ACHN (cell line): ENCODE measurements around the gene IL19.
A peak's percentile ranks its signal among the peaks of the same experiment; 100 is the strongest.

Experiments
- DNase-seq: peaks from one replicate; pipeline ENCODE4 v3.0.0-alpha.2; 2015
- in situ Hi-C: cut with HindIII; loops from 2 replicates; pipeline ENCODE4 v1.10.0; 2017; ENCODE audit warnings: low sequenced_read_pairs, low pct_ligation_motif_present, low pct_unique_long_range_greater_than_20kb

Gene IL19

GRCh38 chr1:206792939-206793607, 22.5 kb downstream of the IL19 start:
- in situ Hi-C loops, result no loop called here
- DNase-seq, result no peak

DNA sequence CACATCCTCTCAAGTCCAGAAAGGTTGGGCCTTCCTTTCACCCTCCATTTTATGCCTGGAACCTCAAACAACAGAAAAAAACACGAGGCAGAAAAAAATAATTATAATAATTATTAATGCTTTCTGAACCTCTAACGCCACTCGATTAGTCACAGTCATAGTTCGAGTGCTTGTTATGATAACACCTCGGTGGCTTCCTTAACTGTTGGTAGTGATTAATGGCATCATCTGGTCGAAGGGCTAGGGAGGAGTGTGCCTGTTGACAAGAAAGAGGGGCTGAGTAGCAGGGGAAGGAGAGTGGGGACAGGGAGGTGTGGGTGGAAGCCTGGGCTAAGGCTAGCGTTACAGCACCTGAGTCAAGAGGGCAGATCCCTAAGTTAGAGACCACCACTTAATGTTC, 23.0 kb downstream of the IL19 start:
- no peak for DNase-seq
- in situ Hi-C loops, result no loop called here

- DNase-seq, result no peak
- in situ Hi-C loops, result no loop called here
Observed at GRCh38 chr1:206794294-206794908, 23.8 kb downstream of the IL19 start.

GRCh38 chr1:206796116-206796515, 25.5 kb downstream of the IL19 start:
- in situ Hi-C loops, result no loop called here

GRCh38 chr1:206796981-206797402, 26.4 kb downstream of the IL19 start:
- in situ Hi-C loops, result no loop called here
- no peak for DNase-seq

More at GRCh38 chr1:206796116-206796515, 25.5 kb downstream of the IL19 start:
- no peak for DNase-seq

DNA sequence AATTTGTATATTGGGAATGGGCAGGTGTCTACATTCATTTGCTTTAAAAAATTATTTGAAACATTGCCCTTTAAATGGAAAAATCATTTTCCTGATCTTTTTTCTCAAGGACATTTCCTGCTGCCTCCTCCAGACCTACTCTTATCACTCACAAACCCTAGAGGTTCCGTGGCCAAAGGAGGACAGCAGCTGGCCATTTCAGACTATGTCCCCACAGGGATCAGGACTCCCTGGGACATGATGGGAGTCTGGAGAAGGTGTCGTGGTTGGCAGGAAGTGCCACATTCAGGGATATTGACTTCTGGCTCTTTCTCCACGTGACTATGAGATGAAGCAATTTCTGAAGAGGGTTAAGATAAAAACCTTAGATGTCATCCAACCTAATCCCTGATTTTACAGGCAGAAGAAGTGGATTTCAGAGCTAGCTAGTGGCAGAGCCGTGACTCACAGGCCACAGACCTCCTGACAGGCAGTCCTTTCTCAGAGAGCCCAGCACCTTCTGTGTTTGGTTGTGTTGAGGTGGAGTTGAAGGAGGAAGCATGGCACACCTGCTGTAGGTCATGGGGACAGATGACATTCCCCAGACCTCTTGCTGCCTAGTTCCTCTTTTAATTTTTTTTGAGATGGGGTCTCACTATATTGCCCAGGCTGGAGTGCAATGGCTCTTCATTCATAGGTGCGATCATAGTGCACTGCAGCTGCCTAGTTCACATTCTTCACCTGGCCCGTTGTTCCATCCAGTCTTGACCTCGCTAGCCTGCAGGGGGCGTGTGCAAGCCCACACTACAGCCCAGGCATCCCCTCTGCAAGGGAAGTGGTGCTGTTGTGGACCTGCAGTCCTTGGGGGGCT, 27.2 kb downstream of the IL19 start:
- in situ Hi-C loops, result no loop called here
- peak; percentile 21 for DNase-seq

- in situ Hi-C loops, result no loop called here
- no peak for DNase-seq
Observed at GRCh38 chr1:206798384-206798996, 27.9 kb downstream of the IL19 start.

DNA sequence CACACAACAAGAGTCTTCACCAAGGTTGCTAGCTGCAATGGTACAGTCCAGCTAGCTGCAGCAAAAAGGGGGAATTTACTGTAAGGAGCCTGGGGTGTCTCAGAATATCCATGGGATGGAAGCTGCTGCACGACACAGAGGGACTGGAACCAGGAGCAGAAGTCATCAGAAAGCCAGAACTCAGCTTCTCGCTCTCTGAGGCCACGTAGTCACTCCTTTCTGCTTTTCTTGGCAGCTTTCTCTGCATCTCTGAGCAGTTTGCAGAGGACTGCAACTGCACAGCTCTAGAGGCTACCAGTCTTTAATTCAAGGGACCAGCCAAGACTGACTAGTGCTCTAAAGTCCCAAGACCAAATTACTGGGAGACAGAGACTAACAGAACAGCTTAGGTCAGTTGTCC, 28.7 kb downstream of the IL19 start:
- in situ Hi-C loops, result no loop called here

DNA sequence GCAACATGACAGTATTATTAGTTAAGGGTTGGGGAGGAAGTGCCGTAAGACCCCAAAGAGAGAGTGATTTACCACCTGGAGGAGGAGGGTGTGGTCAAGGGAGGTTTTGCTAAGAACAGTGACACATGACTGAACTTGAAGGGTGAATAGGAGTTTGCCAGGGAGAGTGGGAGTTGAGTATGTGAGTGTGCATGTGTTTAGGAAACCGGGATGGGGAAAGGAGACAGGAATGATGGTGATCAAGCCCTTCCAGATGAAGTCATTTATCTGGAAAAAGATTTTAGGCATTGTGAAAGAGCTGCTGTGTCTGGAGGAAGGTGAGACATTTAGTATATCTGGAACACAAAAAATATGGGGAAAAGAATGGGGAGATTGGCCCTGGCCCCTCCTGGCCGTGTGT, 29.8 kb downstream of the IL19 start:
- DNase-seq, result no peak
- in situ Hi-C loops, result no loop called here

More for the DNA sequence above, 28.7 kb downstream of the IL19 start:
- DNase-seq, result no peak

GRCh38 chr1:206800891-206801290, 30.3 kb downstream of the IL19 start:
- in situ Hi-C loops, result no loop called here
- no peak for DNase-seq

DNA sequence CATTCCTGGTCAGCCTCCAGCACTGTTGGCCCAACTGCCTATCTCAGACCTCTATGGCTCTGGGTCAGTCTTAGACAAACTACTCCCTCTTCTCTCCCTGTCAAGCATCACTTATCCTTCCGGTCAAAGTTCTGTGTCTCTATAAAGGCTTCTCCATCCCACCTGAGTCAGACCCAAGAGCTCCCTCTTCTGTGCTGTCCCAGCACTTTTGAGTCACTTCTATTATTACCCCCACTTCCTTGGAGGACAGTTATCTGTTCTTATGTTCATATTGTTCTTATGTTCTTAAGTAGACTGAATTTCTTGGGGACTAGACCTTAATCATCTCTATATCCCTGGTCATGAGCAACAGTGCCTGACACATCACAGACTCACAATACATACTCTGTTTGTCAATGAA, 30.9 kb downstream of the IL19 start:
- in situ Hi-C loops, result no loop called here
- no peak for DNase-seq

GRCh38 chr1:206802401-206802800, 31.8 kb downstream of the IL19 start:
- in situ Hi-C loops, result no loop called here
- DNase-seq, result no peak

DNA sequence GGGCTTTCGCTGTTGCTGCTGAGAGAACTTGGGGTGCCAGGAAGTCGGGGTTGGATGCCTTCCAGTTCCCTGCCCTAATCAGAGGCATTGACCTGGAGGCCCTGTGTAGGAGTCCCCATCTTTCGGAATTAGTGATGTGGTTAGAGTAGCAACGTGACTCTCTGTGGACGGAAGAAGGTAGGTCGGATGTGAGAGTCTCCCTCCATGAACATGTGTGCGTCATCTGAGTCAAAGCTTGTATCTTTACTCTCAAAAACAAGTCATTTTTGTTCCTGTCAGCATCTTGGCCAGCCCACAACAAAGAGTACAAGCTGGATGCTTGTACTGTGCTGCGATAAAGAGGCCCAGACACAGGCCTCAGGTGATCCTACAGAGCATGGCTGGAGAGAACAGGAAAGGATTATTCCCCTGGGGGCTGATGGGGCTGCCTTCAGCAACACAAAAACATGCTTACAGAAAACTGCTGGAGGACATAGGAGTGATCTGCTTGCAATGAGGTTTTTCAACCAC, 32.7 kb downstream of the IL19 start:
- no peak for DNase-seq
- in situ Hi-C loops, result no loop called here

DNA sequence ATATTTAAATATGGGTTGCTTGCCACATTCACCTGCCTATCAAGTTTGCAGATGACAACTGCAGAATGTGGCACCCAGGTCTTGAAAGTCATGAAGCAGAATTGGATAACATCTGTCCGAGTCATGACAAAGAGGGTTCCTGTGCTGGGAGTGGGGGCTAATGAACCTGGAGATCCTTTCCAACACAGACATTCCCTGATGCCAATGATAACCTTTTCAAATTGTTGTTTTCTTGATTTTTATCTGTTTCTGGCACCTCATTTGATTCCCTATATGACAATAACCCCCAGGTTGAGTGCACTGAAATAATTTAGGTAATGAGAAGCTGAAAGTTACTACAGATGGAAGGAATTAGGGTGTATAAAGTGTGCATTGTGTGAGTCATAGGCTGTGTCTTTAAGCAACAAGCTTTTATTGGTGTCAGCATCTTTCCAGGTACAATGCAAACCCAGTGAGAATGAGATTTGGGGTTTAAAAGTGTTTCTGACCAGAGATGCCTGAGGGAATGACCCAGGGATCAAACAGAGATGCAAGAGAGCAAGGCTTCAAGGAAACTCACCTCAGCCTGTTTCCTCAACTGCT, 33.7 kb downstream of the IL19 start:
- no peak for DNase-seq
- in situ Hi-C loops, result no loop called here

GRCh38 chr1:206805357-206805756, 34.8 kb downstream of the IL19 start:
- in situ Hi-C loops, result no loop called here
- no peak for DNase-seq

DNA sequence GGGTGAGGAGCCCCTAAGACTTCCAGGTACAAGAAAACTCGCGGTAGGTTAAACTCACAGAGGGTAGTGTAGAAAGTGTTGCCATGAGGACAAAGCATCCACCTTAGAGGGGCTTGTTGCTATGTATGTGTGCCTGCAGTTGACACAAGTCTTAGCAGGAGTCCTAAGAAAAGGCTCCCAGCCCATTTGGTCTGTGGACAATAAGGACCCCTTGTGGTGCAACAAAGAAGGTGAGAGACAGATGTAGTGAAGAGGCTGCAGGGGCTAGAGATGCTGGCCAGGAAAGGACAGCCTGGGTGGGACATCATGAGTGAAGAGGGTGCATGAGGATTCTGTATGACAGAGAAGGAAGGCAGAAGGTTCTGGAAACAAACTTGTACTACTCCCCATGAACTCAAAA, 38.0 kb downstream of the IL19 start:
- DNase-seq, result peak; percentile 41
- in situ Hi-C loops, result no loop called here

DNA sequence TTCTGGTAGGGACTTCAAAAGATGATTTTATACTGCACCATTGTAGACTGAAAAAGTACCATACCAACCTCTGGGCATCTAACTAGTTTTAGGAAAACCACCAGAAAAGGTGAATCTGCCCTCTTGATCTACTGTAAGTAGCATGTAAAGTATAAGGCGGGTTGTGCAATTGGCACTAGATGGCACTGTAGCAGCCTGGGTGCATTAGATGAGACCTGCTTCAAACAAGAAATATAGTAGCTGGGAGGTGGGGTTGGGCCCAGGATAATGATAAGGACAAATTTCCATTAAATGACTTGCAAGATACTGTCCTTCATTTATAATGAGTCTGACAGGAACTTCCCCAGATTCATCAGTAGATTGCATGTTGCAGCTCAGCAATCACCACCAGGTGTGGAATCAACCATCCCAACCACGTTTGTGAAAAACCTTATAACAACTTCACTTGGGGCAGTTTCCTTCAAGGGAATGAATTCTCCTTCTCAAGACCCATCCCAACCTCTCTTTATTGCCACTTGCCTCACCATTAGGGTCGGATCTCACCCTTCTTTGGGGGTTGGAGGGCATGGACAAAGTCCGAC, 39.0 kb downstream of the IL19 start:
- DNase-seq, result peak; percentile 41
- in situ Hi-C loops, result no loop called here

GRCh38 chr1:206812471-206812870, 41.9 kb downstream of the IL19 start:
- no peak for DNase-seq
- in situ Hi-C loops, result no loop called here
